ENCODE data around the gene SYT13. TPM values are rescaled to one million over a fixed set of nuclear protein-coding genes. Genes with fewer than 3 reads are reported as not detected.
"Not testable (repeated sequence)": the region's sequence is repeated elsewhere in the genome, so short reads cannot be mapped to it uniquely, and the experiment has no call there.

Gene SYT13
- polyA plus RNA-seq, 1 donor = 0.31 TPM

DNA sequence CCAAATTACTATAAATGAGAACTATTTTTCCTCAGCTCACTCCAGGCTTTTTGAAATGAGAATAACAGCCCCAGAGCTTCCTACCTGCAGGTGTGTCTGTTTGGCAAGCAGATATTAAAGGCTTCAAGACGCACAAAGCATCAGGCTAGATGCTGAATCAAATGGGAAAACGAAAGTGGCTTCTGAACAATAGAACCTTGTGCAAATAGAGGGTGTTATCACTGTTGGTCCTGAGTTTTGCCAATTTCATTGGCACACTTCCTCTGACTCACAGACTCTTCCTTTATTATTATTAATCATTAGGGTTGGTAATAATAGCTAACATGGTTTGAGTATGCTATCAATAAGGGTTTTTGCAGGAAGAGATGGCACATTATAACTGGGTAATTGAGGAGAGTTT is 13.4 kb downstream of the SYT13 start:
- no peak for DNase-seq

DNA sequence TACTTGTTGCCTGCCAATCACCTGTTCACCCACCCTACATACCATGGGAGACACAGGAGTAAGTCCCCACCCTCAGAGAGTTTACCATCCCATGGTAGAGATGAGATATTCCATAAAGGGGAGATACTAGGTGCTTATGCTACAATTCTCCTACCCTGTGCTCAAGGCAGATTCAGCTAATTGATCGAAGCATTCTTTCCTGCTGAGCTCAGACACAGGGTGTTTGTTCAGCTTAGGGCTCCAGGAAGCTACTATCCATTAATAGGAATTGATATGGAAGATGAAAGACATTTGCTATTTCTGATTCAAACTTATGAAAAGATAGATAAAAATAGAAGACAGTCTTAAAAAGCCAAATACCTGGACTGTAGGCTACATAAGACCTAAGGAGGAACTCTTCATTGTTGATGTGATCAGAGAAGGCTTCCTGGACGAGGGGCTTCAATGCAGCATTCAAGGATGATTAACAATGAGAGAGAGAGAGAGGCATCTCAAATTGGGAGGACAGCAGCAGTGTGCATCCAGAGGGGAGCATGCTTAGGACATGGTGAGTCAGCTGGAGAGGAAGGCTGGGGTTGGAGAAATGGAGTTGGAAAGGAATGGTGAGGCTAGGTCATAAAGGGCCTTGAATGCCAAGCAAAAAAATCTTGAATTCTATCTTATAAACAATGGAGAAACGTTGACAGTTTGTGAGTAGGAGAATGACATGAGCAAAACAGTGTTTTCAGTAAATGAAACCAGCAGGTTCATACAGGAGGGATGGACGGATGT is 15.0 kb downstream of the SYT13 start:
- DNase-seq = no peak

DNA sequence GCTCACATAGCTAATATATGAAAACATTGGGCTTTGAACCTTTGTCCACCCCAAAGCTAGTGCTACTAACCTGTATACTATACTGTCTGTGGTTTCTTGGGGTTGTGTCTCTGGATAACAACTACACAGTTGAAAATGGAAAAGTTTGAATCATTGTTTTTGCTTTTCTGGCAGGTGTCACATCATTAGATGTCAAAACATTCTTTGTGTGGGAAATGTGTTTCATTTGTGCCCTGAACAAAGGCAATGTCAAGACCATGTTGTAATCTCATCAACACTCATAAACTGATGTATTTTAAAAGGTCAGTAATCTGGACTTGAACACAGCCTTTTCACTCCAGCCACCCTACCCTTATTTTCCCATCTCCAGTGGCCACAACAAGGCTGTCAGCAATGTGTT is 16.5 kb downstream of the SYT13 start:
- DNase-seq = no peak

DNA sequence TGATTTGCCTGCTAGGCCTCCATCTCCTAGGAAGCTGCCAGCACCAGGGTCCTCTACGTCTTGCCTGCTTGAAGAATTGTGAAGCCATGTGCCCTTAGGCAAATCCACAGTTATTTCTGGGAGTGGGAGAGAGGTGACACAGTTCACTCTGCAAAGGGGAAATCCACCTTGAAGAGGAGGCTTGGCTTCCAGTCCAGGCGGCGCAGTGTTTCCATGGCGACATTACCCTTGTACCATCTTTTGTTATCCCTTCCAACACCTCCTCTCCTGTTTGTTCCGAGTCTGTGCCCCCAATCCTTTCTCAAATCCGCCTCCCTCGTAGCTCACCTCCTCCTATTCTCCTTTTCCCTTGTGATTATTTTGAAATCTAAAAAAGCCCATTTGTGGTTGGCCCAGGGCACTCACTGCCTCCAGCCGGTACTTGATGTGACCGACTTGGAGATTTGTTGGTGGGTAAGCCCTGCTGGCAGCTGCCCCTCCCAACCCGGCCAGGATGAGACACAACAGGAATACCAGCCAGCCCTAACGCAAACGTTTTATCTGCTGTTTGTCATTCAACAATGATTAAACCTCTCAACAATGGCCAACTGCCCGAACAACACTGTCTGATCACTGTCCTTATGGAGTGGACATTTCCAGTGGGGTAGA is 18.4 kb downstream of the SYT13 start:
- no peak for DNase-seq

DNA sequence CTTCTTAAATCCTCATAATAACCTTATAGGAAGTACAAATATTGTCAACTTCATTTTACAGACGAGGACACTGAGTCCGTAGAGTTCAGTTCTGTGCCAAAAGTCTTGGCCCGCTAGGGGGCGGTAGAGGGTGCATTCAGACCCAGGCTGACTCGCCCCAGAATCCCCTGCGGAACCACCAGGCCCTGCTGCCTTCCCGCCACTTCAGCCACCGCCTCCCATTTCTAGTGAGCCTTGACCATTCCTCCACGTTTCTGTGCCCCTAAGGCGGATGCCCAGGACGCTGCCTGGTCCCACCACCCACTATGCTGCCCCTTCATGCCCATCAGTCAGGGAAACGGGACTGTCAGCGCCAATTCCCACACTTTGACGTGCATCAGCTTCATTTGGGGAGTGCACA is 19.1 kb downstream of the SYT13 start:
- no peak for DNase-seq

DNA sequence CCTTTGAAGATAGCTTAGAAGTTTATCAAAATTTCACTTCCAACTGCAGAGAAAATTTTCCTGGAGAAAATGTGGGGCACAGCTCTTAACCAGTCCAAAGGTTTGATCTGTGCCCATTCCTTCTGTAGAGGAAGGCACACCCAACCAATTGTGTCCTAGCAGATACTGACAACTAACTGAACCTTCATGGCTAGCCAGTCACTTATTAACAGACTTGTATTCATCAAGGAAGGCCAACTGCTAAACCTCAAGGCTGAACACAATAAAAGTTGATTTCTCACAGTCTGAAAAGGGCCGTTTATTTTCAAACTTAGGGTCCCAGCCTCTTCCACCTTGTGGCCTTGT is 19.5 kb downstream of the SYT13 start:
- DNase-seq = no peak

DNA sequence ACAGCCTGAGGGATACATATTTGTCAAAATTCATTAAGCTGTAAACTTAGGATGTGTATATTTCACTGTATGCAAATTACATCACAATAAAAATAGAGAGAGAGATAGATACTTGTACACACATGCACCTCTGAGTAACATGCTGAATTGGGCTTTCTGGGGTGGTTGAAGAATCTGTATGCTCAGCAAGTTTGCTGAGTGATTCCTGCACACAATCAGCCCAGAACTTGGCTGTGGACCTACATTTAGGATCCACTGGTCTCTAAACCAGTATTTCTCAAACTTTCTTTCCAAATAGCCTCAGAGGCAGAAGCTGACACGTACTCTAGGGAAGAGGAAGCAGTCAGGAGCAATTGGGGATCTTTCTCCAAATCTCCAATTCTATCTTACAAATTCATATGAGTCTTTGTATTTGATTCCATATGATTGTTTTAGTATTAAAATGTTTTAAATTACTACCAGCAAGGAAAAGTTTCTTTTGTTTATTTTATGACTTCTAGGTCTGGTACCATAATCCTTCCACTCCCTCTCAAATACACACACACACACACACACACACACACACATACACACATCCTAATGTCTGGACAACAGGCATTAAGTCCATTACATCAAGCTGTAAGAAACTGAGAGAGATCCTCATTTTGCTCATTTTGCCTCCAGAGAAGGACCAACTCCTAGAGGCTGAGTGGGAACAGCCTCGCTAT is 20.0 kb downstream of the SYT13 start:
- no peak for DNase-seq

DNA sequence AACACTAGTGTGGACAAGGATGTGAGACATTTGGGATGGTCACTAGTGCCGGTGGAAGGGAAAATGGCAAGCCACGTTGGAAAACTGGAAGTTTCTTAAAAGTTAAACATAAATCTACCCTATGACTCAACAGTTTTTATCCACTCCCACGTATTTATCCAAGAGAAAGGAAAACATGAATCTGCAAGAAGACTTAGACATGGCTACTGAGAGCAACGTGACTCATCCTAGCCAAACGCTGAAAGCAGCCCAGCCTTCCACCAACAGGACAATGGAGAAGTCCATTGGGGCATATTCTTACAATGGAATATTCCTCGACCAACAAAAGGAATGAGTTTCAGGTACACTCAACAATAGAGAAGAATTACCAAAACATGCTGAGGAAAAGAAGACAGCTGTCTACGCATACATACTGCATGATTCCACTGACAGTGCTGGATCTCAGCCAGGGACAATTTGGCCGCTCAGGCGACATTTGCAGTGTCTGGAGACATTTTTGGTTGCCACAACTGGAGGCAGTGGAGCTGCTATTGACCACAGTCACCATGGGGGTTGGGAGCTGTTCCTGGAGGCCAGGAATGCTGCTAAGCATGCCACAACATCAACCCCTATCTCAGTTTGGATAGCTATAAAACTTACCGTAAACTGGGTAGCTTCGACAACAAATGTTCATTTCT is 21.2 kb downstream of the SYT13 start:
- no peak for DNase-seq

DNA sequence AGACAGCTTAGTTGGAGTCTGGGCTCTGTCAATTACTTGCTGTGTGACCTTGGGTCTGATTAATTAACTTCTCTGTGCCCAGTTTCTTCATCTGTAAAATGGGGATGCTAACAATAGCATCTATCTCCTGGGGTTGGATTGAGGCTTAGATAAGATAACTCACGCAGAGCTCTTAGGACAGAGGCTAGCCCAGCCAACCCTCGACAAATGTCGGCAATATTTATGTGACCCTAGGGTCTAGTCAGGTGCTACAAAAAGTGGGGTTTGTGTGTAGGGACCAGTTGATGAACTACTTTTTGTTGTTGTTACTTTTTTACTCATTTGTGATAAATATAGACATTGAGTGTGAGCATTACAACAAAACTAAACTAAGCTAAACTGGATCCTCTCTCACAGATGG is 22.4 kb downstream of the SYT13 start:
- no peak for DNase-seq

DNA sequence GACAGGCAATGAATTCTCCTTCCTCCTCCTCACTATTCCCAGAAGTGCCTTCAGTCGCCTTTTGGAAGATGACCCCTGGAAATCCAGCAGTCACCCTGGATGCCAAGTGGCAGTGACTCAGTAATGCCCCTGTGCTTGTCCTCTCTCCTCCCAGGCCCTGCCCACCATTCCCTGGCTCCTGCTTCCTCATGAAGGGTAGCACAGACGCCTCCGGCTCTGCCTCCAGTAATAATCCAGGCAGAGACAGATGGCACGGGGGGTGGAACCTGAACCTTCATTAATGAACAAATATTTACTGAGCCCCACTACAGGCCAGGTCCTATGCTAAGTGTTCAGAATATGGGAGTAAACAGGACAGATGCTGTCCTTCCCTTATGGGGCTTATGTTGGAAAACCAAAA is 23.2 kb downstream of the SYT13 start:
- DNase-seq = no peak

DNA sequence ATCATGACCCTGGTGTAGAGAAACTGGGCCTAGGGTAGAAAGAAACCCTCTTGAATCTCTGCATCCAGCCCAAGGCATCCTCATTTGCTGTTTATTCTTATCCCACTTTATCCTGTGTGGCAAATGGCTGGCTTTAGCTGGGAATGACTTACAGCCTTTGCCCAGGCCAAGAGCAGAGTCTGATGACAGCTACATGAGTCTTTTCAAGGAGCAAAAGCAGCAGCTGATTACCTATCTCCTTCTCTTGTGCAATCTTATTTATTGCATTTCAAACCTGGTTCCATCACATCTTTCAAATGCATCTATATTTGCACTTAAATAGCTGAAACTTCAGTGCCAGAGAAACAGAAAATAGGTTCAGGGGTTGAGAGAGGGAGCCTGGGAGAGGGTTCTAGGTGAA is 26.1 kb downstream of the SYT13 start:
- no peak for DNase-seq

DNA sequence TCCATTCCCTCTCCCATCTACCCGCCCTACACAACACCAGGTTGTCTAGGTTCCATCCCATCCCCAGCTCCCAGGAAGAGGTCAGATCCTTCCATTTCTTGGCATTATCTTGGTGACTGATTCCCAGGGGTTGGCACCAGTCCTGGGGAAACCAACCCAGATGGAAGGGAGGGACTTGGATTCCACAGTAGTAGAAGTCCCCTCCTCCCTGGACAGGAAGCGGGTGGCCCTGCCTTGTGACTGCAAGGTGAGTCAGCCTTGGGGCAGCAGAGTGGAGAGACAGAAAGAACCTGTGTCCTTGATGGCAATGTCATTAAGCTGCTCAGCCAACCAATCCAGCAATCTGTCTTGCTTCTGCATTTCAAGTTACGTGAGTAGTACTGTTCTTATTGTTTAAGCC is 26.5 kb downstream of the SYT13 start:
- DNase-seq = no peak

DNA sequence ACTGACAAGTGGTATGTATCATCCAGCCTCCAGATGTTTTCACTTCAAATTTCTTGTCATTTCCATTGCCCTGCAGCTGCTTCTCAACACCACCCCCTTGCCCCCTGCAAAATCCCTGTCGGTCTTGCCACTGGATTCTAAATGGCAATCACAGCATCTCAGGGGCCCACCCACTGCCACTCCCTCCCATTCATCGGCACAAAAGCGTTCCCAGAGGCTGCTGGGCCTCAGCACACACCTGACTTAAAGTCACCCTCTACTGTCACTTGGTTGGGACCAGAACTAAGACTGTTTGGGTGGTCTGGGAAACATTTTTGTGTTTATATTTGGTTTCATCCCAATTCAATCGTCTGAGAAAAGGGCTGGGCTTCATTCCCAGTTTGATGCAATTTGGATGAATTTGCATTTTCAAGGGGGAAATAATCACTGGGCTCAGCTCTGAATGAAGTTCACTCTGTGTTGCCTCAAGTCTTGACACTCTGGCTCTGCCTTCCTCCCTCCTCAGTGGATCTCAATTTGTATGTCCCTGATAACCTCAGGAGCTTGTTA is 27.1 kb downstream of the SYT13 start:
- DNase-seq = no peak

DNA sequence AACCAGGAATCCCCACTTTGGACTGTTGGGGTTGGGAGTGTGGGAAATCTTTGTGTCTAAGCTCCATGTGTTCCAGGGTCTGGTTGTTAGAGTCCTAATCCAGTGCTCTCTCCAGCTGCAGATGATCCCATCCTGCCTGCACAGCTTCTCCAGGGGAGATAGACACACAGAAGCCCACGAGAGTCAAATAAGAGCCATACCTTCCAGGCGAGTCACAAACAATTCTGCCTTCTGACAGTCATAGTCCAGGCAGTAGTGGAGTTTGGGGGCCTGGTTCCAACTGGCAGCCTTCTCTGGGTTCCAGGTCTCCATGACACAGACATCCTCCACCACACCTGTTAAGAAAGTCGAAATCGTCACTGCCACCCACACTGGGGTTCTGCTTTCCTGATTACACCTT is 32.1 kb downstream of the SYT13 start:
- DNase-seq = no peak

DNA sequence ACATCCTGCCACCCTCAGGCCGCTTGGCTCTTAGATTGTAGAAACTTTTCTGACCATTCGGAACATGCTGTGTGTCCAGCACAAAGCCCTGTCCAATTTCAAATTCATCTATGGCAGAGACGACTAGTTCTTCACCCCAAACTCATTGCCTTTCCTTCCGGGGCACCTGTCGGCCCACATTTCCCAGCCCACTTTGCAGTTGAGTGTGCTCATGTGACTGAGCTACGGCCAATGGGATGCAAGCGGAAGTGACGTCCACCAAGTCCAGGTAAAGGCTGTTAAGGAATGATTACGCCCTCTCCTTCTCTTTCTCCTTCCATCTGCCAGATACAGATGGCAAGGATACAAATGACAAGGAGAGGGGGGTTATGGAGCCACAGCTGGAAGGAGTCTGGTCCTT is 32.5 kb downstream of the SYT13 start:
- DNase-seq = no peak

DNA sequence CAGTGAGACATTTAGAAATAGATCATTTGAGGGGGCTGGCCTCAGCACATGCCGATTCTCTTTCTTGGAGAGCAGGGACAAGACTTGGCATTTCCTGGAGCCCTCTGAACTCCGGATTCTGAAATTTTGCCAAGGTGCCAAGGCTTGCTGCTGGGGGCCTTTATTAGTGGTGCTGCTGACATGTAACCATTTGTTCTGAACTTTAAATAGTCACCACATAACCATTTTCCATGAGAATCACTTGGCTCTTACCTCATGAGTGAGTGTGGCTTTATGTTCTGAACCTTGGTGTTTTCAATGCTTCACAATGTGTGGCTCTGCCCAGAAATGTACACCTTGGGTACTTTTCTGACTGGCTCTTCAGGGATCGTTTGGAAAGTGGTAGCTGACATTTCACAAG is 33.3 kb downstream of the SYT13 start:
- no peak for DNase-seq

DNA sequence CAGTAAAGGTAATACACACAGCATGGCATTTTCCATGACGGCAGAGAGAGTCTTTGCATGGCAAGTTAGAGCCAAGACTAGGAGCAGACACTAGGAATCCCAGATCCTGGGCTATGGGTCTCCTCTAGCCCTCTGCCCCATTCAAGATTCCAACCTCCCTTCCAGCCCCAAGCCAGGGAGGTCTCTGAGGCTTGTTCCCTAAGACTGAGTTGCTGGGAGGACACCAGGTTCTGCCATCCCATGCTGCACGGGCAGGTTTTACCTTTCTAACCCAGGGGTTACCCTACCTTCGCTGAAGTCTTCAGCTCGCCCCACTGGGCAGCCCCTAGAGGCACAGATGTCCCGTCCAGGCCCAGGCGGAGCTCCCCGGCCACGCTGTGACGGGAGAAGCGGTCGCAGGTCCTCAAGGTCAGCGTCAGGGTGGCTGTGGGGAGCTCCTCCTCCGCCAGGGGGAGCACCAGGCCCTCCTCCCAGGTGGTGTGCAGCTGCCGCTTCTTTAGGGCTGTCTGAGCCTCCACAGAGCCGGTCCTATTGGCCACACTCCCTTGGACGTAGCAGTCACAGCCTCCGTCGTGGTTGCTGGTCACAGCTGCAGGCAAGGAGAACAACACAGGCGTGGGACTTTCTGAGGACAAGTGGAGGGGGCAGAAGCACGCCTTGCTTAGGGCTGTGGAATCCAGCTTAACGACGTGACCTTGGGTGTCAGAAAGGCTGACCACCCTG is 33.8 kb downstream of the SYT13 start:
- DNase-seq = no peak

DNA sequence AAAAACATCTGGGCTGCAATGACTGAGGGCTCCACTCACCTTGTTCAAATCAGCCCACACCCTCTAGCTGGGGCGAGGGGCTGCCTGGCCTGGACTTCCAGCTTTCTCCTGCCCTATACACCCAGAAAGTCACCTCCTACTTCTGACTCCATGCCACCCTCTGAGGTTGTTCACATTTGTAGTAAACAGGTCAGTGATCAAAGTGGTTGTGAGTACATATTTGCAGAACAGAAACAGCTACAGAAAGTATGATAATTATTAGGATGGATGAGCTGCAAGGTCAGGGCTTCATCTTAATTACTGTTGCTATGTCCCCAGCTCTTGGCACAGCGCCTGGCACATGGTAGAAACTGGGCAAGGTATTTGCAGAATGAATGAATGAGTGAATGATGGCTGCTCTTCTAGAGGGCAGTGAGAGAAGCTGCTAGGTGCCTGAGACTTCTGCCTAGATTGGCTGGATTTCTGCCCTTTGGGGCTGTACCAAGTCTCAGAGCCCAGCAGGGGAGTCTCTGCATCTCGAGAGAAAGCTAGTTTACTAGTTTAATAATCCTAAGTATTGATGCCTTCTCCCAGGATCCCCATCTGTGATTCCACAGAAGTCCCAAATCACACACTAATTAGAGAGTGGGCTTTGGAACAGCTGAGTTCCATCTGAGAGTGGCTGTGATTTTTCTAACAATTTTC is 36.0 kb downstream of the SYT13 start:
- DNase-seq = no peak

DNA sequence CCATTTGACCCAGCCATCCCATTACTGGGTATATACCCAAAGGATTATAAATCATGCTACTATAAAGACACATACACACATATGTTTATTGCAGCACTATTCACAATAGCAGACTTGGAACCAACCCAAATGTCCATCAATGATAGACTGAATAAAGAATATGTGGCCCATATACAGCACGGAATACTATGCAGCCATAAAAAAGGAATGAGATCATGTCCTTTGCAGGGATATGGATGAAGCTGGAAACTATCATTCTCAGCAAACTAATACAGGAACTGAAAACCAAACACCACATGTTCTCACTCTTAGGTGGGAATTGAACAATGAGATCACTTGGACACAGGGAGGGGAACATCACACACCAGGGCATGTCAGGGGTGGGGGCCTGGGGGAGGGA is 36.8 kb downstream of the SYT13 start:
- DNase-seq = not testable (repeated sequence)

DNA sequence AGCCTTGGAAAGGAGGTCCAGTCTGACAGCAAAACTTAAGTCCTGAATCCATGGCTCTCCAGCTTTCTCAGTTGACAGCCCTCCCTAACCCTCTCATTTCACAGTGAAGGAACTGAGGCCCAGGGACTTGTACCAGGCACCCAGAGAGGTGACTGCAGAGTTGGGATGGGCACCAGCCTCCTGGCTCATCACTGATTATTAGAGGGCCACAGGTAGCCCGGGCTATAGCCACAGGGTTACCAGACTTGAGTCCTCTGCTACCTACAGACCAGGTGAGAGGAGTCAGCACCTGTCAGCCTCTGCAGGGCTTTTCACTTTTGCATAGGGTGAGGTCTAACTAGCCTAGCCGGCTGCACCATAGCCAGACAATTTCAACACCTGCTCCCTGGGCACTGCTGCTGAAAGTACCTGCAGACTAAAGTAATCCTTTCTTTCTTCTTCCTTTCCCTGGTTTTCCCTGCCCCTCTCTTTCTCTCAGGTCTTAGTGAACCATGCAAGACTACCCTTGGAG is 37.6 kb downstream of the SYT13 start:
- no peak for DNase-seq

DNA sequence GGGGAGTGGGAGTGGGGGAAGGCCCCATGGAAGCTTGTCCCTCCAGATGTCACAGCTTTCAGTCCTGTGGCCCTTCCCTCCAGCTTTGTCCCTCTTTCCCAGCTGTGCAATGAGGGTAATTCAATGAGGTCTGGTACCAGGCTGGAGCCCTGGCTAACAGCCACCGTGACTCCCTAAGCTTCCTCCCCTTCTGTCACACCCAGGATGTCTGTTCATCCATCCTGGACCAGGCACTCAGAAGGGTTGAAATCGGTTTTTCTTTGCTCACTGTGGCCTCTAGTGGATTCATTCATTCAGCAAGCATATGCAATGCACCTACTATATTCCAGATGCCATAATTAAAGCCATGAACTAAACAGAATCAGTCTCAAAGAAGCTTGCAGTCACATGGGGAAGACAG is 38.7 kb downstream of the SYT13 start:
- DNase-seq = no peak

DNA sequence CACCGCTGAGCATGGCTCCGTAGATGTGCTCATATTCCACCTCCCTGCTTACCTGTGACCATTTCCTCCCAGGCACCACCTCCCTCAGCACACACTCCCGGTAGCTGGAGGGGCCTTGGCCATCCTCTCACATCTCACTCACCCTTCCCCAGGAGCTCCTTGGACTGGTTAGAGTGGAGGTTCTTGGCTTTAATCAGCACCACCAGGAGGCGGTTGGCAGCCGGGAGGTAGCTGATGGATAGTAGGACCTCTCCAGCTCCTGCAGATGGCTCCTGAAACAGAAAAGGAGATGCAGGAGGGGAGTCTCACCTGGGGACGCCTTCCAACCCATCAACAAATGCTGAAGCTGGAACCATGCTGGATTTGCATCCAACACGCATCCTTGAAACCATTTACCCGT is 39.9 kb downstream of the SYT13 start:
- no peak for DNase-seq

Measured in hindlimb muscle (tissue), 1 donor.